ENCODE results near the gene MXRA7. TPM values are rescaled to one million over a fixed set of nuclear protein-coding genes. Genes with fewer than 3 reads are reported as not detected.

MXRA7 gene
- total and polyA plus RNA-seq, 2 donors (not counting 1 experiment from before 2014, with no cell fraction given) = 5.5 to 16.1 TPM

DNA sequence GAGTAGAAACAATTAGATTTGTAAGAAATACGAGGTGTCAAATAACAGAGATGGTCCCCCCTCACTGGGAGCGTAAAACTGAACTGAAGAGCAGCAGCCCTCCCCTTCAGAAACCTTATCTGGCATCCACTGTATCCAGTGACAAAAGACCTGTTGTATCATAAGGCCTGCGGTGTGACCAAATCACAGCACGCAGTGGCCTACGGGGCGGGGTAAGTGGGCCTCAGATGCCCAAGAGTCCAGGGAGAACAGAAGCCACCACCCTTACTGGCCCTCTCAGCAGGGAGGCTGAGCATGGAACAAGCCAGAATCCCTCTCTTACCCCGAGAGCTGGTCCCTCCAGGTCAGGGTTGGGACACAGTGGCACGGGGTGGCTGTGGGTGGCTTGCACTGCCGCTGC lies 10.2 kb upstream of the MXRA7 start:
- intact Hi-C loops (cut with micrococcal nuclease) = no loop called here
- Histone ChIP-seq H3K9ac (ENCODE audit: low read length) (no peak overlapping the region), H4K20me1 (ENCODE audit: control insufficient read depth, insufficient read depth, low read length, poor library complexity, severe bottlenecking) (peaks cover 38% of the 10 kb centered on the region), H3K9me3 (ENCODE audit: control extremely low read depth in 1 of 3, control insufficient read depth in 2 of 3, insufficient read depth in 1 of 3, low read length in 2 of 3) (no peaks in the 10 kb centered on the region), H3K4me1 (ENCODE audit: control insufficient read depth in 2 of 2, insufficient read depth in 2 of 2, low read length in 2 of 2) (peaks cover 11 to 19% of the 10 kb centered on the region in 2 donors), H3K79me2 (ENCODE audit: control insufficient read depth, insufficient read depth, low read length) (peaks cover 35% of the 10 kb centered on the region), H3K4me3 (ENCODE audit: control extremely low read depth in 1 of 5, extremely low read depth in 1 of 5, insufficient read depth in 1 of 5, low read depth in 2 of 5, low read length in 4 of 5) (no peak overlapping the region), H3K36me3 (replicated peaks in 1 of 2; ENCODE audit: control extremely low read depth in 1 of 2, control insufficient read depth in 1 of 2, extremely low read depth in 1 of 2, insufficient read depth in 2 of 2, low read length in 1 of 2) (peaks cover 16 to 73% of the 10 kb centered on the region in 2 experiments), H3K27ac (ENCODE audit: low read length in 2 of 2) (no peak overlapping the region), H2AFZ (ENCODE audit: insufficient read depth, low read depth, low read length, poor library complexity, severe bottlenecking) (no peak overlapping the region), H3K27me3 (replicated peaks in 1 of 4; ENCODE audit: control extremely low read depth in 1 of 4, control insufficient read depth in 3 of 4, insufficient read depth in 4 of 4, low read length in 3 of 4) (no peaks in the 10 kb centered on the region), H3K4me2 (replicated peaks; ENCODE audit: low read depth, low read length, poor library complexity, severe bottlenecking) (no peak overlapping the region)
- ATAC-seq (ENCODE audit: low read depth) = no peak
- no peaks in the 10 kb centered on the region for H3K9me3 Mint-ChIP-seq (ENCODE audit: insufficient read depth)
- TF ChIP-seq, protein P1, sequence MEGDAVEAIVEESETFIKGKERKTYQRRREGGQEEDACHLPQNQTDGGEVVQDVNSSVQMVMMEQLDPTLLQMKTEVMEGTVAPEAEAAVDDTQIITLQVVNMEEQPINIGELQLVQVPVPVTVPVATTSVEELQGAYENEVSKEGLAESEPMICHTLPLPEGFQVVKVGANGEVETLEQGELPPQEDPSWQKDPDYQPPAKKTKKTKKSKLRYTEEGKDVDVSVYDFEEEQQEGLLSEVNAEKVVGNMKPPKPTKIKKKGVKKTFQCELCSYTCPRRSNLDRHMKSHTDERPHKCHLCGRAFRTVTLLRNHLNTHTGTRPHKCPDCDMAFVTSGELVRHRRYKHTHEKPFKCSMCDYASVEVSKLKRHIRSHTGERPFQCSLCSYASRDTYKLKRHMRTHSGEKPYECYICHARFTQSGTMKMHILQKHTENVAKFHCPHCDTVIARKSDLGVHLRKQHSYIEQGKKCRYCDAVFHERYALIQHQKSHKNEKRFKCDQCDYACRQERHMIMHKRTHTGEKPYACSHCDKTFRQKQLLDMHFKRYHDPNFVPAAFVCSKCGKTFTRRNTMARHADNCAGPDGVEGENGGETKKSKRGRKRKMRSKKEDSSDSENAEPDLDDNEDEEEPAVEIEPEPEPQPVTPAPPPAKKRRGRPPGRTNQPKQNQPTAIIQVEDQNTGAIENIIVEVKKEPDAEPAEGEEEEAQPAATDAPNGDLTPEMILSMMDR (IDR thresholded peaks at IDR 0.05) = no peak
- TF ChIP-seq EZH2 (IDR thresholded peaks at IDR 0.05; ENCODE audit: borderline replicate concordance, insufficient read depth, low read depth, low read length, poor library complexity, severe bottlenecking) = no peak
- CTCF ChIA-PET = interaction anchor here (1.1 kb wide), 1 partner anchor 9 kb away, joined by 3 read pairs; no protein-coding TSS in a partner anchor
- H3K27me3 Mint-ChIP-seq = no peaks in the 10 kb centered on the region
- POLR2A ChIA-PET = no interaction called here
- no peak for DNase-seq
- WGBS (ENCODE audit: insufficient coverage) = 100% methylated on average over 5 of the region's 9 CpGs
- H3K27ac Mint-ChIP-seq = no peak overlapping the region
- no peak overlapping the region for H3K4me3 Mint-ChIP-seq
- H3K4me1 Mint-ChIP-seq = peaks cover 21% of the 10 kb centered on the region

DNA sequence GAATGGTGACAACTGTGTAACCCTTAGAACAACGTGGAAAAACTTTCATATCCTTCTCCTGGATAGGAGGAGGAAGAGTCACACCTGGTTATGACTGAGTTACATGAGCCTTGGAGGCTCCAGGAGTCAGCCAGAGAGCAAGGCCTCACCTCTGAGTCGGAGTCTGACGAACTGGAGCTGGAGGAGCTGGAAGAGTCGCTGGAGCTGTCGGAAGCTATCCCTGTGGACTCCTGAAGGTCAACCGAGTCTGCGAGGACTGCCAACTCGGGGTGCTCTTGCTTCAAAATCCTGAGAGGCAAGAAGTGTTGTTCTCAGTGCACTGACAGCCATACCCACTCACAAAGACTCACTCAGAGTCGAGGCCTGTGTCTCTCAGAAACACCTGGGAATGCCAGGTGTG lies 9.4 kb upstream of the MXRA7 start:
- no peak overlapping the region for H3K4me2 ChIP-seq (replicated peaks; ENCODE audit: low read depth, low read length, poor library complexity, severe bottlenecking)
- ATAC-seq (ENCODE audit: low read depth) (no peak), DNase-seq (no peak)
- Mint-ChIP-seq H3K9me3 (ENCODE audit: insufficient read depth) (no peaks in the 10 kb centered on the region), H3K4me3 (no peak overlapping the region), H3K27ac (no peak overlapping the region), H3K27me3 (no peaks in the 10 kb centered on the region), H3K4me1 (peaks cover 23% of the 10 kb centered on the region)
- H3K9ac ChIP-seq (ENCODE audit: low read length) = no peak overlapping the region
- peaks cover 28% of the 10 kb centered on the region for H3K79me2 ChIP-seq (ENCODE audit: control insufficient read depth, insufficient read depth, low read length)
- ChIA-PET POLR2A (interaction anchor here (0.6 kb wide), 1 partner anchor 599 kb away, joined by 6 read pairs; no protein-coding TSS in a partner anchor), CTCF (interaction anchor here (1.1 kb wide), 1 partner anchor 8 kb away, joined by 3 read pairs; no protein-coding TSS in a partner anchor)
- H3K36me3 ChIP-seq (replicated peaks in 1 of 2; ENCODE audit: control extremely low read depth in 1 of 2, control insufficient read depth in 1 of 2, extremely low read depth in 1 of 2, insufficient read depth in 2 of 2, low read length in 1 of 2) = peaks cover 17 to 78% of the 10 kb centered on the region in 2 experiments
- no peak overlapping the region for H3K27ac ChIP-seq (ENCODE audit: low read length in 2 of 2)
- intact Hi-C loops (cut with micrococcal nuclease) = no loop called here
- H3K4me1 ChIP-seq (ENCODE audit: control insufficient read depth in 2 of 2, insufficient read depth in 2 of 2, low read length in 2 of 2) = peaks cover 14 to 20% of the 10 kb centered on the region in 2 donors
- H4K20me1 ChIP-seq (ENCODE audit: control insufficient read depth, insufficient read depth, low read length, poor library complexity, severe bottlenecking) = peaks cover 33% of the 10 kb centered on the region
- 100% methylated on average over 9 of the region's 9 CpGs for WGBS (ENCODE audit: insufficient coverage)
- no peaks in the 10 kb centered on the region for H3K27me3 ChIP-seq (replicated peaks in 1 of 4; ENCODE audit: control extremely low read depth in 1 of 4, control insufficient read depth in 3 of 4, insufficient read depth in 4 of 4, low read length in 3 of 4)
- no peaks in the 10 kb centered on the region for H3K9me3 ChIP-seq (ENCODE audit: control extremely low read depth in 1 of 3, control insufficient read depth in 2 of 3, insufficient read depth in 1 of 3, low read length in 2 of 3)
- no peak overlapping the region for H3K4me3 ChIP-seq (ENCODE audit: control extremely low read depth in 1 of 5, extremely low read depth in 1 of 5, insufficient read depth in 1 of 5, low read depth in 2 of 5, low read length in 4 of 5)
- no peak overlapping the region for H2AFZ ChIP-seq (ENCODE audit: insufficient read depth, low read depth, low read length, poor library complexity, severe bottlenecking)
- TF ChIP-seq EZH2 (IDR thresholded peaks at IDR 0.05; ENCODE audit: borderline replicate concordance, insufficient read depth, low read depth, low read length, poor library complexity, severe bottlenecking) = no peak
- TF ChIP-seq, protein P1 (IDR thresholded peaks at IDR 0.05) = no peak

Data from B cell (primary cell).